OCI-LY3 (cell line): ENCODE results near the gene CLEC10A.
"Not testable (repeated sequence)": the region's sequence is repeated elsewhere in the genome, so short reads cannot be mapped to it uniquely, and the experiment has no call there.

ENCODE experiments used
- H2AFZ ChIP-seq: fragments of 200-600, 300-600 bp; shearing (Covaris generic); 2 replicates; pipeline ENCODE4 v1.6.0; 2014; ENCODE audit warnings: antibody characterized with exemption, low read depth, low read length
- H3K27ac ChIP-seq: fragments of 200-600, 300-600 bp; sonication (generic); 2 replicates; pipeline ENCODE4 v1.5.1; 2014; ENCODE audit warnings: mild to moderate bottlenecking, low read length, moderate library complexity, mixed read lengths
- H3K27me3 ChIP-seq: fragments of 200-600, 300-600 bp; sonication (generic); 2 replicates; pipeline ENCODE4 v1.6.1; 2014; ENCODE audit warnings: low read depth, low read length, mixed read lengths
- H3K36me3 ChIP-seq: fragments of 200-600, 300-600 bp; sonication (generic); replicated peaks from 2 replicates; pipeline ENCODE3; 2014; ENCODE audit warnings: low read depth, low read length, mixed read lengths
- H3K4me1 ChIP-seq: fragments of 300-600, 200-600 bp; sonication (generic); 2 replicates; pipeline ENCODE4 v1.6.1; 2014; ENCODE audit warnings: low read length, mixed read lengths
- H3K4me2 ChIP-seq: fragments of 200-600, 300-600 bp; sonication (generic); 2 replicates; pipeline ENCODE4 v1.6.1; 2014; ENCODE audit warnings: low read length, mixed read lengths
- H3K4me3 ChIP-seq: fragments of 300-600, 200-600 bp; sonication (generic); 2 replicates; pipeline ENCODE4 v1.5.1; 2014; ENCODE audit warnings: antibody characterized with exemption, mild to moderate bottlenecking, low read length, moderate library complexity
- H3K79me2 ChIP-seq: fragments of 300-600, 200-600 bp; shearing (Covaris generic); 2 replicates; pipeline ENCODE4 v1.6.1; 2014; ENCODE audit warnings: mild to moderate bottlenecking, low read length, mixed read lengths
- H3K9ac ChIP-seq: fragments of 300-600, 200-600 bp; shearing (Covaris generic); 2 replicates; pipeline ENCODE4 v1.6.0; 2014; ENCODE audit warnings: mild to moderate bottlenecking, low read length, moderate library complexity
- H3K9me3 ChIP-seq: fragments of 200-600, 300-600 bp; shearing (Covaris generic); 2 replicates; pipeline ENCODE4 v1.6.1; 2014; ENCODE audit warnings: low read length, mixed read lengths; ENCODE audit not compliant: insufficient read depth
- H4K20me1 ChIP-seq: fragments of 200-600, 300-600 bp; sonication (generic); 2 replicates; pipeline ENCODE4 v1.6.1; 2016; ENCODE audit warnings: low read length, mixed read lengths; ENCODE audit not compliant: insufficient read depth
- EZH2phosphoT487 ChIP-seq: fragments of 200-600 bp; shearing (Covaris generic); IDR thresholded peaks from 2 replicates; pipeline ENCODE4 v1.6.1; 2018; ENCODE audit warnings: antibody characterized with exemption, mixed run types, low read depth
- TF ChIP-seq, protein P1 (sequence below): fragments of 200-600, 300-600 bp; sonication (generic); IDR thresholded peaks from 2 replicates; pipeline ENCODE4 v1.5.1; 2014; ENCODE audit warnings: antibody characterized with exemption, low read length, low read depth

The CLEC10A gene

DNA sequence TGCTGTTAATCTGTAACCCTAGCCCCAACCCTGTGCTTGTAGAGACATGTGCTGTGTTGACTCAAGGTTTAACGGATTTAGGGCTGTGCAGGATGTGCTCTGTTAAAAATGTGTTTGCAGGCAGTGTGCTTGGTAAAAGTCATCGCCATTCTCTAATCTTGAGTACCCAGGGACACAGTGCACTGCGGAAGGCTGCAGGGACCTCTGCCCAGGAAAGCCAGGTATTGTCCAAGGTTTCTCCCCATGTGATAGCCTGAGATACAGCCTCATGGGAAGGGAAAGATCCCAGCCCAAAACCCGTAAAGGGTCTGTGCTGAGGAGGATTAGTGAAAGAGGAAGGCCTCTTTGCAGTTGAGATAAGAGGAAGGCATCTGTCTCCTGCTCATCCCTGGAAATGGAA lies 8.4 kb upstream of the CLEC10A start:
- not testable (repeated sequence) for H3K27me3 ChIP-seq, H2AFZ ChIP-seq, H3K9me3 ChIP-seq, H3K79me2 ChIP-seq, H3K4me3 ChIP-seq, H3K27ac ChIP-seq, H3K4me2 ChIP-seq, H3K9ac ChIP-seq, H3K36me3 ChIP-seq, H4K20me1 ChIP-seq, H3K4me1 ChIP-seq

DNA sequence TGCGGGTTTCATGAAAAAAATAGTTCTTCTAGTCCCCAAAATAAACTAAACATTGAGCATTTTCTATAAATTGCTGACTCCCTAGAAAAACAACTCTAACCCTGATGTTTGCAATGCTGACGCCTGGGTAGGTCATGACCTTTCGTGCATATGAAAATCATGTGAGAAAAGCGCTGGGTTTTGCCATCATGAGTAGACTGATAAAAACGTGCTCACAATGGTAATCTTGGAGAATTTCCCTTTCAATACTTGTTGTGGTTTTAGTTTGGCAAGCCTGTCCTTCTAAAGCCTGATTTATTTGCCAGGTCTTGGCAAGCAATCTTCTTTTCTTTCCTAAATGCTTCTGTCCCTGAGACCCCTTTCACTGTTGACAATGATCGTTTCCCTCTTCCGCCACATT lies 4.0 kb upstream of the CLEC10A start:
- Histone ChIP-seq H3K4me3 (no peak overlapping the region), H3K79me2 (no peaks in the 10 kb centered on the region), H3K27ac (no peak overlapping the region), H3K9ac (no peak overlapping the region), H4K20me1 (no peaks in the 10 kb centered on the region), H3K36me3 (no peaks in the 10 kb centered on the region), H3K4me2 (no peak overlapping the region), H2AFZ (no peak overlapping the region), H3K27me3 (no peaks in the 10 kb centered on the region), H3K4me1 (no peaks in the 10 kb centered on the region), H3K9me3 (no peaks in the 10 kb centered on the region)
- TF ChIP-seq, protein P1, sequence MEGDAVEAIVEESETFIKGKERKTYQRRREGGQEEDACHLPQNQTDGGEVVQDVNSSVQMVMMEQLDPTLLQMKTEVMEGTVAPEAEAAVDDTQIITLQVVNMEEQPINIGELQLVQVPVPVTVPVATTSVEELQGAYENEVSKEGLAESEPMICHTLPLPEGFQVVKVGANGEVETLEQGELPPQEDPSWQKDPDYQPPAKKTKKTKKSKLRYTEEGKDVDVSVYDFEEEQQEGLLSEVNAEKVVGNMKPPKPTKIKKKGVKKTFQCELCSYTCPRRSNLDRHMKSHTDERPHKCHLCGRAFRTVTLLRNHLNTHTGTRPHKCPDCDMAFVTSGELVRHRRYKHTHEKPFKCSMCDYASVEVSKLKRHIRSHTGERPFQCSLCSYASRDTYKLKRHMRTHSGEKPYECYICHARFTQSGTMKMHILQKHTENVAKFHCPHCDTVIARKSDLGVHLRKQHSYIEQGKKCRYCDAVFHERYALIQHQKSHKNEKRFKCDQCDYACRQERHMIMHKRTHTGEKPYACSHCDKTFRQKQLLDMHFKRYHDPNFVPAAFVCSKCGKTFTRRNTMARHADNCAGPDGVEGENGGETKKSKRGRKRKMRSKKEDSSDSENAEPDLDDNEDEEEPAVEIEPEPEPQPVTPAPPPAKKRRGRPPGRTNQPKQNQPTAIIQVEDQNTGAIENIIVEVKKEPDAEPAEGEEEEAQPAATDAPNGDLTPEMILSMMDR, result no peak
- TF ChIP-seq EZH2phosphoT487, result no peak

DNA sequence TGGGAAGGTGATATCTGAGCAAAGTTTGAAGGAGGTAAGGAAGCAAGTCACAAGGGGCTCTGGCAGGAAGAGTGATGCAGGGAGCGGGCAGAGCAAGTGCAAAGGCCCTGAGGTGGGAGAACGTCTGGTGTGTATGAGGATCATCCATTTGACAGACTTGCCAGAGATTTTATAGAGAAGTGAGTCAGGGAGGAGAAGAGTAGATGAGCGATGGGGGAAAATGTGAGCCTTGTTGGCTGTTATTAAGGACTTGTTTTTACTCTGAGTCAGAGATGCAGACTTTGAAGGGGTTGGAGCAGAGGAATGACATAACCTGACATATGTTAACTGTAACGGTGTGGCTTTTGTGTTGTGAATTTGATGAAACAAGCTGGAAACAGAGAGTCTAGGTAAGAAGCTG lies 3.5 kb upstream of the CLEC10A start:
- H3K27me3 ChIP-seq, result no peaks in the 10 kb centered on the region
- no peaks in the 10 kb centered on the region for H4K20me1 ChIP-seq
- H3K9ac ChIP-seq, result no peak overlapping the region
- no peak overlapping the region for H2AFZ ChIP-seq
- no peak overlapping the region for H3K4me3 ChIP-seq
- H3K4me2 ChIP-seq, result no peak overlapping the region
- no peaks in the 10 kb centered on the region for H3K36me3 ChIP-seq
- TF ChIP-seq, protein P1, result no peak
- TF ChIP-seq EZH2phosphoT487, result no peak
- no peaks in the 10 kb centered on the region for H3K79me2 ChIP-seq
- no peaks in the 10 kb centered on the region for H3K4me1 ChIP-seq
- no peak overlapping the region for H3K27ac ChIP-seq
- no peaks in the 10 kb centered on the region for H3K9me3 ChIP-seq

DNA sequence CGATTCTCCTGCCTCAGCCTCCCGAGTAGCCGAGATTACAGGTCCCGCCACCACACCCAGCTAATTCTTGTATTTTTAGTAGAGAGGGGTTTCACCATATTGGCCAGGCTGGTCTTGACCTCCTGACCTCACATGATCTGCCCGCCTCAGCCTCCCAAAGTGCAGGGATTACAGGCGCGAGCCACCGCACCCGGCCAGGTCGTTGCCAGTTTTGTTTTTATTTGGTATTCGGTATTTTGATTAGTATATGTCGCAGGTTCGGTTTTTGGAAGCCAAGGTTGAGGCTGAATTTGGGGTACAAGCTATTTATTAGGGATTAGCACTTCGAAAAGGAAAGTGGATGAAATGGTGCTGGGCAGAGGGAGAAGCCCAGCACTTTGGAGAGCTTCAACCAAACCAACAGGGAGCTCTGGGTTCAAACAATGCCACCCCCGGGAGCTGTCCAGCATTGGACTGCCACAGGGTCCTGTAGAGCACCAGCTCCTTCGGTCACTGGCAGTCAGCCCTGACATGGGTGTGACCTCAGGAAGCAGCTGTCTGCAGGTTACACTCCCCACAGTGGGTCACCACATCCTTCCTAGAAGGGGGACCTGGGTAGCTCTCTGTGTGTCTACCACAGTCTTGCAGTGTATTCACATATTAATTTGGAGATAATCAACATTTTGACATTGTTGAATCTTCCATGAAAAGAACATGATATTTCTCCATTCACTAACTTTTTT lies 1.5 kb upstream of the CLEC10A start:
- Histone ChIP-seq H3K9ac (no peak overlapping the region), H2AFZ (no peak overlapping the region), H3K27me3 (no peaks in the 10 kb centered on the region), H3K27ac (no peak overlapping the region), H4K20me1 (no peaks in the 10 kb centered on the region), H3K4me2 (no peak overlapping the region), H3K36me3 (no peaks in the 10 kb centered on the region), H3K4me1 (no peaks in the 10 kb centered on the region), H3K79me2 (no peaks in the 10 kb centered on the region), H3K9me3 (no peaks in the 10 kb centered on the region), H3K4me3 (no peak overlapping the region)
- TF ChIP-seq, protein P1, result no peak
- no peak for TF ChIP-seq EZH2phosphoT487
